Measurements from ENCODE around the gene KRT12.
"Not testable (repeated sequence)": the region's sequence is repeated elsewhere in the genome, so short reads cannot be mapped to it uniquely, and the experiment has no call there.

Gene KRT12

DNA sequence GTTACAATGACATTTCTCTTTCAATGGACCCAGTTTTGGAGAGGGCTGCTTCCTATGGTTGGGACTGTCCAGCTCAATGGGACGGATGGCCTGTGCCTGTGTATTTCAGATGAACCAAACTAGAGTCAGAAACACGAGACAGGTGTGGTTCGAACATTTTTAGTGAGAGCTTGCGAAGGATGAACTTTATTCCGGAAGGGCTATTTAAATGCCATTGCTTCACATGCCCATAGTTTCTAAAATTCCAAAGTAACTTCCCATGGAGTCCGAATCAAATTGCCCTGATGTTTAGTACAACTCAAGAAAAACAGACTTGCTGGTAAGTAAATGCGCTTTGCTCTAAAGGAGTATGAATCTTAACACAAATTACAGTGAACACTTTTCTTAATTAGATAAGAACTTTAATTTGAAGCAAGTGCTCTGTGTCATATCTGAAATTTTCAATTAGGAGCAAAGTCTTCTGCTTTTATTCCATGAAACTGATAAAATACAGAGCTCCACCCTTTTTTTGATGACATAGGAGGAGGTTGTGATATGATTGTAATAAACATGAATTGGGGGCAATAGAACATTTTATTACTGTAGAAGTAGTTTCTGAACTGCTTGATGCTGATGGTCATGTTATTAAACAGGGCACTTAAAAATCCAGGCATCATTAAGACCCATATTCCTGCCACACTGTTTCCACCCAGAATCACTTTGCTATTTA lies 16.8 kb upstream of the KRT12 start:
- no peak for DNase-seq

DNA sequence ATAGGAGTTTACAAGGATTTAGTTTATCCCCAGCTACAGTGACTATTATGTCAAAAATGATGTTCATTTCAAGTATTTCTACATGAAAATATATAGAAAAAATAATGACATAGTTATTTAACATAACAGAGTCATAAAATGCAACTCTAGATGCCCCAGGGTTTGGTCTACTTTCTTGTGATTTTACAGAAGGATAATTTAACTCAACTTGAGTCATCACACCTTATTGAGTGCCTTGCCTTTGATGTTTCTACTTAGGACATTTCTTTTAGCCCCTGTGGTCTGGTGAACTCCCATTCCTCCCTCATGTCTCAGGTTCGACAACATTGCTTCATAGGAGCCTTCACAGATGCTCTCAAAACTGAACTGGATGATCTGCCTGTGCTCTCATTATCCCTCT lies 16.0 kb upstream of the KRT12 start:
- DNase-seq, result no peak

GRCh38 chr17:40879026-40879425 lies 12.0 kb upstream of the KRT12 start:
- DNase-seq, result no peak

DNA sequence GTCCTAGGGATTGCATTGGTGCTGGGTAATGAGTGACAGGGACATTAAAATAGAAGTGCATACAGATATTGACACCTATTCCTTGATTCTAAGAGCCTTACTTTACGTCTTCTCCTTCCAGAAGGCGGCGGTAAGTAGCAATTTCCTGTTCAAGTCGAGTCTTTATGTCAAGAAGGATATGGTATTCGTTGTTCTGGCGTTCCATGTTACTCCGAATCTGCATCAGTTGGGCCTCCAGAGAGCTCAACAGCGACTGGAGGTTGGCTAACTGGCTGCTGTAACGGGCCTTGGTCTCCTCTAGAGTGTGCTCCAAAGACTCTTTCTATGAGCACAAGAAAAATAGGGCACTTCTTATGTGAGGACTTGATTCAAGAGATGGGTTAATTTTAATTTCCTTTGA lies 11.0 kb upstream of the KRT12 start:
- DNase-seq, result no peak

GRCh38 chr17:40873801-40874200 lies 6.8 kb upstream of the KRT12 start:
- DNase-seq, result peak; percentile 31

- no peak for DNase-seq
These were observed 6.2 kb upstream of the KRT12 start for GRCh38 chr17:40873255-40873654.

- no peak for DNase-seq
These were observed 5.4 kb upstream of the KRT12 start for GRCh38 chr17:40872416-40872815.

- no peak for DNase-seq
These were observed 4.3 kb upstream of the KRT12 start for GRCh38 chr17:40871316-40871715.

- no peak for DNase-seq
These were observed 3.1 kb upstream of the KRT12 start for GRCh38 chr17:40870136-40870535.

GRCh38 chr17:40864661-40865390 lies 2.2 kb downstream of the KRT12 start:
- no peak for DNase-seq

- peak; percentile 7 for DNase-seq
These were observed 3.9 kb downstream of the KRT12 start for GRCh38 chr17:40862985-40863733.

GRCh38 chr17:40859536-40859935 lies 7.5 kb downstream of the KRT12 start:
- DNase-seq, result no peak

DNA sequence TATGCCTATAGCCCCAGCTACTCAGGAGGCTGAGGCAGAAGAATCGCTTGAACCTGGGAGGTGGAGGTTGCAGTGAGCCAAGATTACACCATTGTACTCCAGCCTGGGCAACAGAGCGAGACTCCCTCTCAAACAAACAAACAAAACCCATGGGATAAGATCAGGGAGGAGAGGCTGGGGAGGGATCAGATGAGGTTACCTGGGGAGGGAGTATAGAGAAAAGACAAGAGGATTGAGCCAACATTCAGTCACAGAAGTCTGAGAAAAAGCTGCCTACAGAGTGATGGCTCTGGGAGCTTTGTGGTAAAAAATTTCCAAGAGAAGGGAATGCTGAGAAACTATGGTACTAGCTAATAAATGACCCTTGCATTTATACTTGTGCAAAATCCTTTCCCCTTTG lies 8.4 kb downstream of the KRT12 start:
- DNase-seq, result not testable (repeated sequence)

DNA sequence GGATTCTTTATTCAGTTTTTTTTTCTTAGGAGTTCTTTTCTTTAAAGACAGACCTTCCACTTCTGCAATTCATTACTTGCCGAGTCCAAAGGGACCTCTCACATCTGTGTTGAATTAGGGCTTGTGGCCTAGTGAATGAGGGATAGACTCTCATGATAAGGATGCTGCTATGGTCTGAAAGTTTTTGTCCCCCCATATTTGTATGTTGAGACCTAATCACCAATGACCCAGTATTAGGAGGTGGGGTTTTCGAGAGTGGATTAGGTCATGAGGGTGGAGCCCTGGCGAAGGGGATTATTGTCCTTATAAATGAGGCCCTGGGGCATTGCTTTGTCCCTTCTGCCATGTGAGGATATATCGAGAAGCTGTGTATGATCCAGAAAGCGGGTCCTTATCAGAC lies 9.5 kb downstream of the KRT12 start:
- DNase-seq, result peak; percentile 81

DNA sequence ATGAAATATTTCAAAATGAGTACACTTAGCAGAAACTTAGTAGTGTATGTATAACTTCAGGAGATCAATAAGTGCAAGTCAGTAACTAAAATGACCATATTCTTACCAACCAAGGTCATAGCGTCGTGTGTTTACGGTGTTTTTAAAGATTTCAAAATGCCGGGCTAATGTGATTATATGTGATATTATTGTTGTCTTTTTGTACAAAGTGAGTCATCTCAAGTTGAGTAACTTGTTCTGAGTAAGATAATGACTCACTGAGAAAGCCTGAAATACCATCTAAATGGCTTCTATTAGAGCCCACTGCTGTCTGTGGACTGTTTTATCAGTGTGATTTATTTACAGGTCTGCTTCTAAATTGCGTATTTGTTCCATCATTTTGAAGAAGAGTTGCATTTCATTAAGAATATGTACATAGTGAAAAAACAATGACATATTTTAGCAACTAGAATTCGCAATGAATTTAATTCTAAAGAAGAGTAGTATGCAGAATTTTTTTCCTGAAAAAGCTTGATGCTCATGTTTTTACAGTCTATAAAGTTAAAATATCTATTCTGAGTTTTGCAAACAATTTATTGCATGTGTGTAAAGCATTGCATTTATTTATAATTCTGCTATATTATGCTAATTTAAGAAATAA lies 12.7 kb downstream of the KRT12 start:
- DNase-seq, result peak; percentile 81

- no peak for DNase-seq
These were observed 14.7 kb downstream of the KRT12 start for GRCh38 chr17:40852364-40852763.

- peak; percentile 1 for DNase-seq
These were observed 16.6 kb downstream of the KRT12 start for GRCh38 chr17:40850293-40850972.

DNA sequence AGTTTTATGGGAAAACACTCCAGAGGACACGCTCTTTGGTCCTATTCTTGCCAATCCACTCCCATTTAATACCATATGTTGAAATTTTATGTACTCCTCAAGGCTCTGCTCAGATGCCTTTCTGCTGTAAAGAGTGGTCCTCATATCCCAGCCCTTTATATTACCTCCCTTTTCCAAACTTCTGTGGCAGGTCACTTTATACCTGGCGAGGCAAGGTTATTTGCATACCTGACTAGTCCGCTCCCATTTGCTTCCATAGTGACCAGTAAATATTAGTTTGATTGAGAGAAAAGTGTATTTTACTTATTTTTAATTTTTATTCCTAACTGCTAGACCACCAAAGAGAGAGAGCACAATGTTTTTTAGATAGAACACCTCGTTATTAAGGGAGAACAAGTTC lies 17.3 kb downstream of the KRT12 start:
- DNase-seq, result no peak

DNA sequence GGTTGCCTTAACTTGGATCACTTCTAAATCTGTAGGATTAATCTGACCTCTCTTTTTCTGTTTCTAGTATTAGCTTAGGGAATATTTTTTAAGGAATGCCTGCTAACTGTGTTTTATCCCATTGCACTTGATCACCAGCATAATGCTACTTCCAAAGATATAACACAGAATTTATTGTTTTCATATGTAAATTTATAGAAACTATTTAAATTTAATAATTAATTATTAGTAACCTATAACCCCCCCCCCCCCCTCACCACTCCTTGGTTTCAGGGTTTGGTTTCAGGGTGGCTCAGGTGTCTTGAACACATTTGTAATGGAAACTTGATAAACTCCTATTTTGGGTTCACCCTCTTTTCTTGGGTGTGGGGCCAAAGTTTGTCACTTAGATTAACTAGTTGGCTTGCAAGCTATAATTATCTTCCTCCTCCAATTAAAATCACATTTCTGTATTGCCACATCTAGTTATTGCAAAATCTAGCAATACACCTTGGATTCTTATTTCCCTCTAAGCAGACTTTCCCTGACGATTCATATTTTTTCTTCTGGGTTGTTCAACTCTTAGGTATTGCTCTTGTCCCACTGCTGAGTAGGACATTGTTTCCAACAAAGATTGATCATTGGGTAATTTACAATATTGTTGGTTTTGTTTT lies 18.3 kb downstream of the KRT12 start:
- DNase-seq, result no peak

DNA sequence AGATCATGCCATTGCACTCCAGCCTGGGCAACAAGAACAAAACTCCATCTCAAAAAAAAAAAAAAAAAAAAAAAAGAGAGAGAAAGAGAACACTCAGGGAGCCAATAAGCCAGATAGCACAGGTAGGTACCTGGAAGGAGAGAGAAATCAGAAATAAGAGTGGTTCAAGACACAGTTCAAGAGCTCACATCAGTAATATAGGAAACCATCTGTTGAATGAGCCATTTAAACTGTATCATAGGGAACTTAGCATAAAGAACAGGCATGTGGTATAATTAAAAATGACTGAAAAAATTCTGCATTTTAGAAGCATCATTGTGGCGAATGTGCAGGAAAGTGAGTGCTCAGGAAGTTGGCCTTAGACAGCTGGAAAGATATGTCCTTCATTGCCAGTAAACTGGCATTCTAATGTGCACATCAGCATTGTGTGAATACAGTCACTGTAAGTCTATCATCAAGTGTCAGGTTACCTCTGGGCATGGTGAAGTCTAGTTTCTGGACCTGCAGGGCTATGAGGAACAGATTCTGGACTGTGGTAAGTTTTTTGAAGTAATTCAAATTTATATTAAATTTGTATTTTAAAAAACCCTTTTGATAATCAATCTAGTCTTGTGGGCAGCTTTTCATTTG lies 20.4 kb downstream of the KRT12 start:
- no peak for DNase-seq

DNA sequence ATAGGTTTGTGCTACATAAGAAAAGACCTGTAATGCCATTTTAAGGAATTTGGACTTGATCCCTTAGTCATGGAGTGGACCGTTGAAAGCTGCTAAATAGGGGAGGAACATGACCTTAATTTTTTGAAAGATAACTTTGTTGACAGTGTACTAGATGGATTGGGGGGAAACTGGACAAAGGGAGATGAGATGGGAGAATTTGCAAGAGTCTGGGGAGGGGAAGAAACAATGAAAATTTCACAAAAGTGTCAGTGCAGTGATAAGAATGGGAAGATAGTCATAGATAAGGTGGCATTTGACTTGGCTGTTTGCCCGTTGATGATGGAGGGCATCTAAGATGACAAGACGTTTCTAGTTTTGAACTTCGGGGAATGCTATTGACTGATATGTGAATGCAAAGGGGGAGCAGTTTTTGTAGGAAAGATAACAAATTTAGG lies 22.3 kb downstream of the KRT12 start:
- no peak for DNase-seq

Measured in fibroblast of skin of scalp (primary cell).